Activated CD4-positive, alpha-beta T cell treated with anti-CD3 and anti-CD28 coated beads for 36 hours (primary cell): ENCODE data around the gene SPATA31C1. TPM values are rescaled to one million over a fixed set of nuclear protein-coding genes. Genes with fewer than 3 reads are reported as not detected.
"Not testable (repeated sequence)": the region's sequence is repeated elsewhere in the genome, so short reads cannot be mapped to it uniquely, and the experiment has no call there.

ENCODE experiments used
- ATAC-seq: fragments of 200-7000 bp; cut with Tn5 transposase; one replicate; pipeline ENCODE4 v1.10.0; 2021; ENCODE audit warnings: mild to moderate bottlenecking, moderate library complexity
- CTCF ChIA-PET: fragments of 350-600 bp; sonication (Branson Sonifier 250); formaldehyde crosslinking; loops from one replicate; lab custom pipeline; 2021; ENCODE audit warnings: antibody characterized with exemption; lab: Charles Lee
- POLR2A ChIA-PET: fragments of 350-600 bp; sonication (Branson Sonifier 250); formaldehyde crosslinking; loops from one replicate; lab custom pipeline; 2021; ENCODE audit warnings: antibody characterized with exemption, inconsistent platforms; lab: Charles Lee
- DNase-seq: peaks from one replicate; pipeline ENCODE4 v3.0.0-alpha.2; 2020
- H3K27ac Mint-ChIP-seq: one replicate; pipeline ENCODE4 v1.8.0; 2021; ENCODE audit warnings: mixed read lengths
- H3K27me3 Mint-ChIP-seq: one replicate; pipeline ENCODE4 v1.8.0; 2021; ENCODE audit warnings: mixed read lengths
- H3K36me3 Mint-ChIP-seq: one replicate; pipeline ENCODE4 v1.8.0; 2021; ENCODE audit warnings: low read depth, mixed read lengths
- H3K4me1 Mint-ChIP-seq: one replicate; pipeline ENCODE4 v1.8.0; 2021; ENCODE audit warnings: mixed read lengths
- H3K4me3 Mint-ChIP-seq: one replicate; pipeline ENCODE4 v1.8.0; 2021; ENCODE audit warnings: mild to moderate bottlenecking, moderate library complexity, mixed read lengths
- H3K9me3 Mint-ChIP-seq: one replicate; pipeline ENCODE4 v1.8.0; 2021; ENCODE audit warnings: low read depth, mixed read lengths
- intact Hi-C, 2 experiments: fragments of 100-400 bp; cut with DNase I in 1 of 2; cut with micrococcal nuclease in 1 of 2; formaldehyde crosslinking; loops; one replicate each; pipeline versions ENCODE4 v1.14.2 to v1.15.1; 2022 to 2024; cut with DNase I, micrococcal nuclease
- total RNA-seq, 2 experiments: library from RNA; stranded (reverse); gene quantifications; one replicate each; pipeline ENCODE4 v1.2.3, GENCODE V29; 2021

Gene SPATA31C1
- total RNA-seq, 2 experiments from 2014 or later, result not detected

DNA sequence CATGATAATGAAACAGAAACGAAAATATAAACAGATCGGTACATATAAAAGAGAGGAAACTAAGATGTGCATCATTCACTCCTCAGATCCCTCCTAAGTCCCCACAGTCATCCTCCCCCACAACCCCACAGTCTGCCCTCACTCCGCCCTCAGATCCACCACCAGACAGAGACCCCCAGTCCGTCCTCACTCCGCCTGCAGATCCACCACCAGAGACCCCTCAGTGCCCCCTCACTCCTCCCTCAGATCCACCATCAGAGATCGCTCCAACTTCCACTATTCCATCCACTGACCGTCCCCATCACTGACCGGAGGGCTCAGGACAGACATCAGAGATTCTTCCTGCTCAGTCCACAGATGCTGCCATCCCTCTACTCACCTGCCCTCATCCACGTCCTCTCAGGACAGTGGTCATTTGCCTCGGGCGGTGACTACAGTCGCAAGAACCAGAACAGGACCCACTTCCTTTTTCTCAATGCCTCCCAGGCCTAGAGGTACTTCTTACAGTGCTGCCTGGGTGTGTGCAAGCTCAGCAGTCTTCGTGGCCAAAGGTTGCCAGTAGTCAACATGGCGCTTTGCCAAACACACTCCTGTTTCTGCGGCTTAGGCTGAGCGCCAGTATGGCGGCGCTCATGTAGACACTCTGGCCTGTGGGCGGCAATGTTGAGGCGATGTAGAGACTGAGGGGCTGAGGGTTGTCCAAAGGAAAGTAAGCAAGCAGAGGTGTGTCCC, 8.3 kb upstream of the SPATA31C1 start:
- ChIA-PET CTCF (no interaction called here), POLR2A (no interaction called here)
- Mint-ChIP-seq H3K4me3 (no peak overlapping the region), H3K27ac (no peak overlapping the region), H3K36me3 (no peaks in the 10 kb centered on the region), H3K27me3 (no peaks in the 10 kb centered on the region), H3K4me1 (no peaks in the 10 kb centered on the region), H3K9me3 (no peaks in the 10 kb centered on the region)
- ATAC-seq, result no peak
- DNase-seq, result no peak
- intact Hi-C loops, result no loop called here

DNA sequence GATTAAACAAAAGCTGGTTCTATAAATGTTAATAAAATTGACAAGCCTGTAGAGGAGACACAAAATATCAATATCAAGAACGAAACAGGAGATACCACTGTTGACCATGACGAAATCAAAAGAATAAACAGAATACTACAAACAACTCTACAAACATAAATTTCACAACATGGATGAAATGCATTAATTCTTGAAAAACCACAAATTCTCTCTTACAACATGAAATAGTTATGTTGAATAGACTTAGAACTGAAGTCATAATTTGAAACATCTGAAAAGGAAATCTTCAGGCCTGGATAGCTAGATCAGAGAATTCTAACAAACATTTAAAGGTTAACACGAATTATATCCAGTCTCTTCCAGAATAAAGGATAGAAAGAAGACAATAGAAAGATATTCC, 6.9 kb upstream of the SPATA31C1 start:
- ChIA-PET POLR2A (no interaction called here), CTCF (no interaction called here)
- Mint-ChIP-seq H3K4me1 (no peaks in the 10 kb centered on the region), H3K4me3 (no peak overlapping the region), H3K27me3 (no peaks in the 10 kb centered on the region), H3K36me3 (no peaks in the 10 kb centered on the region), H3K9me3 (no peaks in the 10 kb centered on the region), H3K27ac (no peak overlapping the region)
- intact Hi-C loops, result no loop called here
- no peak for ATAC-seq
- DNase-seq, result no peak

DNA sequence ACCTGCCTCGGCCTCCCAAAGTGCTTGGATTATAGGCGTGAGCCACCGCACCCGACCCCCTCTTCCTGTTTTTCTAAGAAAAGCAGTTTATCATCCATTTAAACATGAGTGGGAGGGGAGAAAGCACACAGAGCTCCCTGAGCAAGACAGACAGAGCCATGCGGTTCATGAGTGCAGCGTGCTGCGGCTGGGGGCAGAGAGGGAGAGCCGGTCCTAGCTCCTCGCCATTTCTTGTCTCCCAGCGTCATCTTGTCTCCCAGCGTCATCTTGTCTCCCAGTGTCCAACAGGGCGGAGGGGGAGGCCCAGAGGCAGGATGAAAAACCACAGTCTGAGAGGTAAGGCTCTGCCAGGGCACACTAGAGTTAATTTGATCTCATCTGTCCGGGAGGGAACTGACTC, 1.3 kb downstream of the SPATA31C1 start:
- H3K27me3 Mint-ChIP-seq, DNase-seq, H3K36me3 Mint-ChIP-seq, POLR2A ChIA-PET, H3K27ac Mint-ChIP-seq, H3K4me3 Mint-ChIP-seq, H3K4me1 Mint-ChIP-seq, H3K9me3 Mint-ChIP-seq, intact Hi-C loops, ATAC-seq, CTCF ChIA-PET: not testable (repeated sequence)

DNA sequence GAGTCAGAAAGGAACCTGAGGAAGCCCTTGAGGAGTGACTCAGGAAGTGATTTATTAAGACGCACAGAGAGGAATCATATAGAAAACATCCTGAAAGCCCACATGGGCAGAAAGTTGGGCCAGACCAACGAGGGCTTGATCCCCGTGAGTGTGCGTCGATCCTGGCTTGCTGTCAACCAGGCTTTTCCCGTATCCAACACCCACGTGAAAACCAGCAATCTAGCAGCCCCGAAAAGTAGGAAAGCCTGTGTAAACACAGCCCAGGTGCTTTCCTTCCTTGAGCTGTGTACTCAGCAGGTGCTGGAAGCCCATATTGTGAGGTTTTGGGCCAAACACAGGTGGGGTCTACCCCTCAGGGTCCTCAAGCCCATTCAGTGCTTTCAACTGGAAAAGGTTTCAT, 3.8 kb downstream of the SPATA31C1 start:
- DNase-seq, intact Hi-C loops, H3K27ac Mint-ChIP-seq, H3K9me3 Mint-ChIP-seq, ATAC-seq, CTCF ChIA-PET, H3K27me3 Mint-ChIP-seq, POLR2A ChIA-PET, H3K4me1 Mint-ChIP-seq, H3K4me3 Mint-ChIP-seq, H3K36me3 Mint-ChIP-seq: not testable (repeated sequence)

DNA sequence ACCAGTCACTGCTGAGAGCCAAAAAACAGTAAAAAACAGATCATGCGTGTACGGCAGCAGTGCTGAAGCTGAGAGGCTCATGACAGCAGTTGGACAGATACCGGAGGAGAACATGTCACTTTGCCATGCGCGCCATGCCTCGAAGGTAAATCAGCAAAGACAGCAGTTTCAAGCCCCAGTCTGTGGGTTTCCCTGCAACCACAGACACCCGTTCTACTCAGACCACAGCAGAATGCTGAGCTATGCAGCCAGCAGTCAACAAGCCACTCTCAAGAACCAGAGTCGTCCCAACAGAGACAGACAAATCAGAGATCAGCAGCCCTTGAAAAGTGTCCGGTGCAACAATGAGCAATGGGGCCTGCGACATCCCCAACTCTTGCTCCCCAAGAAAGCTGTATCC, 5.2 kb downstream of the SPATA31C1 start:
- H3K36me3 Mint-ChIP-seq, POLR2A ChIA-PET, ATAC-seq, CTCF ChIA-PET, H3K4me3 Mint-ChIP-seq, H3K27ac Mint-ChIP-seq, H3K9me3 Mint-ChIP-seq, H3K4me1 Mint-ChIP-seq, H3K27me3 Mint-ChIP-seq, intact Hi-C loops: not testable (repeated sequence)
- DNase-seq, result peak; percentile 57

DNA sequence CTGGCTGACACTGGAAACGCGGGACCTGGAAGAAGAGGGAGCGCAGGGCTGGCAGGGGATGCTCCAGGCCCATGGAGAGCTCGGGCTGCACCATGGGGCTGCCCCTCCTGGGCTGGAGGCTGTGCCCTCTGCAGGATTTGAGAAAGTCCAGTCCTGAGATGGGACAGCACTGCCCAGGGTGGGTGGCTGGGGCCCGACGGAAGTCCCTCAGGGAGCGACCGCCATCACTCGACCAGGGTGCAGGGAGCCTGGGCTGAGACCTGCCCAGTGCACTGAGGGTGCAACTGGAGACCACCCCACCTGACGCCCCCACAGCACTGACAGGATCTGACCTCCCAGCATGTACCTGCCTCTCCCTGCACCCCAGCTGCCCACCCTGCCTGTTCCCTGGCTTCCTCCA, 7.1 kb downstream of the SPATA31C1 start:
- H3K27me3 Mint-ChIP-seq, ATAC-seq, H3K9me3 Mint-ChIP-seq, POLR2A ChIA-PET, intact Hi-C loops, DNase-seq, CTCF ChIA-PET, H3K4me1 Mint-ChIP-seq, H3K36me3 Mint-ChIP-seq, H3K27ac Mint-ChIP-seq, H3K4me3 Mint-ChIP-seq: not testable (repeated sequence)

DNA sequence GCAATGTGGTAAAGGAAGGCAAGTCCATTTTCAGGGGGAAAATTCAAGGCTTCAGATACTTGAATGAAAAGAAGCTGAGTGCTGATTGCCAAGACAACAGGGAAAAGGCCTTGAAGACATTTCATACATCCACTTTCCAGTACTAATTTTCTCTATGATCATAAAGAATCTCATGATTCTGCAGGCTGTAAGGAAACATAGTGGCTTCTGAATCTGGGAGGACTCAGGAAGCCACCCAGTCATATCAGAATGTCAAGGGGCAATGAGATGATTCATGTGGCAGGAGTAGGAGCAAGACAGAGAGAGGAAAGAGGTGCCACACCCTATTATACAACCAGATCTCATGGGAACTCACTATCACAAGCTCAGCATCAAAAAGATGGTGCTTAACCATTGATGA, 11.4 kb downstream of the SPATA31C1 start:
- CTCF ChIA-PET, result not testable (repeated sequence)

DNA sequence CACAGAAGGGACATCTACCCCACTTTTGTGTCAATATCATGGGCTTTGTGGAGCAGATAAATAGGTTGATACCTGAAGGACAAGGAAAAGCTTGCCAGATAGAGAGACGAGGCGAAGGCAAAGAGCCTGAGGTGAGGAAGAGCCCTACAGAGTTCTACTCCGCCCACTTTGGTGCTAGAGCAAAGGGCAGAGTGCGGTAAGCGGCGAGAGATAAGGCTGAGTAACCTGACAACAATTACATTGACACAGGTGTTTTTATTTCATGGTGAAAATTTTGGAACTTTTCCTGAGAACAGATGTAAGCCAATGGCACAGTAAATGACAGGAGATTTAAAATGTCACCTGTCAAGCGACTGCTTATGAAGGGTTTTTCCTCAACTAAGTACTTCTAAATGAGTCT, 16.7 kb downstream of the SPATA31C1 start:
- DNase-seq, CTCF ChIA-PET, H3K27me3 Mint-ChIP-seq, intact Hi-C loops, POLR2A ChIA-PET, ATAC-seq, H3K4me3 Mint-ChIP-seq, H3K4me1 Mint-ChIP-seq, H3K9me3 Mint-ChIP-seq, H3K36me3 Mint-ChIP-seq, H3K27ac Mint-ChIP-seq: not testable (repeated sequence)

More for the DNA sequence above, 11.4 kb downstream of the SPATA31C1 start:
- H3K4me3 Mint-ChIP-seq, H3K27ac Mint-ChIP-seq, DNase-seq, H3K27me3 Mint-ChIP-seq, POLR2A ChIA-PET, ATAC-seq, intact Hi-C loops, H3K4me1 Mint-ChIP-seq, H3K36me3 Mint-ChIP-seq, H3K9me3 Mint-ChIP-seq: not testable (repeated sequence)

DNA sequence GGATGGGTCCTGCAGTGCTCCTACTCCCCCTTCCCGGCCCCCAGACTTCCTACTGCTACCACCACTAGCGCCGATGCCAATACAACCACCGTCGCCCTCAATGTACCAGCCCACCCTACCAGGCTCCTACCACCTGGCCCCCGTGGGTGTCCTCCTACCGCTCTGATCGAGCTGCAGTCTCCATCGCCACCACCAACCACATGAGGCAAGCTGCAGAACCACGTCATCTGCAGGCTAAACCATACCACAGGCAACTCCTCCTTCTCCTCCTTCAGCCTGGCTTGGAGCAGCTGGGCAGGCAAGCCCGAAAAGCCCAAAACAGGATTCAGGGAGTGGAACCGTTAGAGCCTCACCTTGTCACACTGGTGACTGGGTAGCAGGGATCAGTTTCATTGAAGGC, 19.6 kb downstream of the SPATA31C1 start:
- H3K4me1 Mint-ChIP-seq, POLR2A ChIA-PET, H3K4me3 Mint-ChIP-seq, DNase-seq, H3K36me3 Mint-ChIP-seq, H3K27me3 Mint-ChIP-seq, H3K9me3 Mint-ChIP-seq, H3K27ac Mint-ChIP-seq, ATAC-seq, intact Hi-C loops: not testable (repeated sequence)
- CTCF ChIA-PET, result interaction anchor here (0.6 kb wide), 1 partner anchor 295 kb away, joined by 3 read pairs; no protein-coding TSS in a partner anchor

DNA sequence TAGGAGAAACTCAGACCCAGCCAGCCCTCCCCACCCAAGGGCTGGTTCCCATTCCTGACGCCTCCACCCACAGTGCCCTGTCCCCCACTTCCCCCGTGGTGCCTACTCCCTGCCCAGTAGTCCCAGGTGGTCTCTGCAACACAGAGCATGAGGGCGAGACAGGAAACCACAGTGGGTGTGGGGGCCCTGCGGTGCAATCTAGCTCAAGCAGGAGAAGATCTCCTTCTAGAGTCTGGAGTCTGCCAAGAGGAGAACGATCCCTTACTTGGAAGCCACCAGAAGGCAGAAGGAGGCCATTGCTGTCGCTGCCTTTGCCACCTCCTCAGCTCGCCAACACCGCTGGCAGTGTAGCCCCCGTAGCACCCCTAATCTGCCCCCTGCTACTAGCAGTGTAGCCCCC, 20.2 kb downstream of the SPATA31C1 start:
- CTCF ChIA-PET, result interaction anchor here (0.6 kb wide), 1 partner anchor 296 kb away, joined by 3 read pairs; no protein-coding TSS in a partner anchor
- POLR2A ChIA-PET, ATAC-seq, H3K36me3 Mint-ChIP-seq, H3K4me3 Mint-ChIP-seq, H3K4me1 Mint-ChIP-seq, H3K27me3 Mint-ChIP-seq, H3K9me3 Mint-ChIP-seq, intact Hi-C loops, DNase-seq, H3K27ac Mint-ChIP-seq: not testable (repeated sequence)

DNA sequence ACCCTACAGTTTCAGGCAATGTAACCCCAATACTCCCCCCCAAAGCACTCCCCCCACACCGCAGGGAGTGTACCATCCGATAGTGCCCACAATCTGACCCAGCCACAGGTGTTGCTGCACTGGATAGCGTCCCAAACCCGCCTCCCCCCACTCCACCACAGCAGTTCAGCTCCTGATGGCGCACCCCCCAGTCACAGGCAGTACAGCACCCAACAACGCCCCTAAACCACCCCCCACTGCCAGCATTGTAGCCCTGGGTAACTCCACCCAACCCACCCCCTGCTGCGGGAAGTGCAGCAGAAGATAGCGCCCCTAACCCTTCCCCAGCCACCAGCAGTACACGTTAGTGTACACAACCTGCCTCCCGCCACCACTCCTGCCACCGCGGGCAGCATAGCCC, 20.6 kb downstream of the SPATA31C1 start:
- H3K36me3 Mint-ChIP-seq, H3K9me3 Mint-ChIP-seq, H3K4me3 Mint-ChIP-seq, H3K27ac Mint-ChIP-seq, CTCF ChIA-PET, ATAC-seq, intact Hi-C loops, H3K27me3 Mint-ChIP-seq, POLR2A ChIA-PET, DNase-seq, H3K4me1 Mint-ChIP-seq: not testable (repeated sequence)

DNA sequence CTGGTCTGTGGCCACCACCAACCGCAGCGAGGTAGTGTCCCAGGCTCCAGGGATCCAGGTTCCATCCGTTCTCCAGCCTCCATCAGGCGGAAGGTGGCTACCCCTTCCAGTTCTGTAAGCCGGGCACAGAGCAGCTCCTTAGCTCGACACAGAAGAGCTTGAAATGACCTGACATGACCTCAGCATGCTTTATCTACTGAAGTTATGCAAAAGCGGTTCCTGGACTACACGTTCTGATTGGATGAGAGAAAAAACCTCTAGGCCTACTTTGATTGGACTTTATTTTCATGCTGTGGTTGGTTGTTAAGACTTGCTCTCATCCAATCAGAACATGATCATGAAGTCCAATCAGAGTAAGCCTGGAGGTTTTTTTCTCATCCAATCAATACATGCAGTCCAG, 21.3 kb downstream of the SPATA31C1 start:
- H3K9me3 Mint-ChIP-seq, CTCF ChIA-PET, H3K36me3 Mint-ChIP-seq, H3K4me1 Mint-ChIP-seq, intact Hi-C loops, H3K4me3 Mint-ChIP-seq, DNase-seq, POLR2A ChIA-PET, ATAC-seq, H3K27ac Mint-ChIP-seq: not testable (repeated sequence)
- H3K27me3 Mint-ChIP-seq, result peaks cover 11% of the 10 kb centered on the region
